Umbilical cord (tissue), 2 donors: ENCODE measurements around the gene IGF2. TPM values are rescaled to one million over a fixed set of nuclear protein-coding genes. Genes with fewer than 3 reads are reported as not detected.

Experiments
- DNase-seq: peaks from one replicate; pipeline ENCODE4 v3.0.0-alpha.2; 2015; ENCODE audit warnings: low spot score
- total RNA-seq: library from RNA; depleted of rRNA; stranded (reverse); fragments of >200 nt; gene quantifications from one replicate; pipeline ENCODE4 v1.2.3, GENCODE V29; 2014; ENCODE audit warnings: low replicate concordance; ENCODE audit not compliant: insufficient read depth

IGF2 gene
- total RNA-seq, 1 donor from 2014 or later = 2,215 TPM

GRCh38 chr11:2154195-2154585 lies 15.0 kb upstream of the IGF2 start:
- no peak for DNase-seq

DNA sequence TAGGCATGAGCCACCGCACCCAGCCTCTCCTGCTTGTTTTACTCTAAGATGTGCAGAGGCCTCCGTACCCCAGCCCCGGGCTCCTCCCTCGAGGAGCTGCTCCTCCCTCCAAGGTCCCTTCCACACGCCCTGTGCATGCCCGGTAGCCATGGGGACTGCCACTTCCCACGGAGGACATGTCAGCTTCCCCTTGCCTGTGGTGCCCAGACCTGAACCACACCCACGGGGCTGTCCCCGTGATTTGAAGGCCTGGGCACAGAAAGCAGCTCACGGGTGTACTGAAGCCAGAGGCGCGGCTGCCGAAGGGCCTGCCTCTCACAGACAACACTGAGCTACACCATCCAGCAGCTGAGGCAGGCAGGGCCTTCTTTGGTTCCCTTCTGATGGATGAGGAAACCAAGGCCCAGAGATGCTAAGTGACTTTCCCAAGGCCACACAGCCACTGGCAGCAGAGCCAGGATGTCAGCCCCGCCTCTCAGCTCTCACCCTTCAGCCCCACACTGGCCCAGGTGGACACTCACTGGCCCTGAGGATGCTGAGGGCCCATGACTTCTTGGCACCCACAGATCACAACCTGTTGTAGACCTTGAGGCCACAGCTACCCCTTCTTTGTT lies 14.5 kb upstream of the IGF2 start:
- no peak for DNase-seq

DNA sequence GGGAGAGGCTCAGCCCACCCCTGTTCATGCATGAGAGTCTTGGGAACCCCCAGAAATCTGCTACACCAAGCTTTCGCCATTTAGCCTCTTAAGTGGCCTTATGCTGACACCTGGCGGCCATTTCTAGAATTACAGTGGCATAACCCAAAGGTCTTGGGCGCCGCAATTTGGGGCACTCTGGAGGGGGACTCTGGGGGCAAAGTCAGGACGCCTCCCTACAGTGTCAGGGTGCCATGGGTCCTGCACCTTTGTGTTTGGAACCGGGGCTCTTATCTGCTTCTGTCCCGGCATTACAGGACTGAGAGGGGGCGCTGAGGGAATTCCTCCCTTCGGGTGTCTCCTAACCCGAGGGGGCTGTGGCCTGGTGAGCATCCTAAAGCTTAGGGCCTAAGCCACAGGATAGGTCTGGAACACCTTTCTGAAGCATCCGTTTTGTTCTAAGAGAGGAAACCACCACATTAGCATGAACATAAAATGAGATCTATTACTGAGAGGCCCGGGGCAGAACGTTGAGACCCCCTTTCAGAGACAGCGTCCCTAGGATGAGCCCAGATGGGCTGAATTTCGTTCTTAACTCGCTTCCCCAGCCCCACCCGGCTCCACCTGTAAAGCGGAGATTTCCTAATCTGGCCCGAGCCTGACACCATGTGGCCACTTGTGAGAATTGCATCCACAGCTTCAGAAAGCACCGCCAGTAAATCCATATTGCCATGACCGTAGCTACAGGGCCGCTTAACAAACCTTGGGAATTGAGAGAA lies 12.5 kb upstream of the IGF2 start:
- DNase-seq = peak; percentile 85

DNA sequence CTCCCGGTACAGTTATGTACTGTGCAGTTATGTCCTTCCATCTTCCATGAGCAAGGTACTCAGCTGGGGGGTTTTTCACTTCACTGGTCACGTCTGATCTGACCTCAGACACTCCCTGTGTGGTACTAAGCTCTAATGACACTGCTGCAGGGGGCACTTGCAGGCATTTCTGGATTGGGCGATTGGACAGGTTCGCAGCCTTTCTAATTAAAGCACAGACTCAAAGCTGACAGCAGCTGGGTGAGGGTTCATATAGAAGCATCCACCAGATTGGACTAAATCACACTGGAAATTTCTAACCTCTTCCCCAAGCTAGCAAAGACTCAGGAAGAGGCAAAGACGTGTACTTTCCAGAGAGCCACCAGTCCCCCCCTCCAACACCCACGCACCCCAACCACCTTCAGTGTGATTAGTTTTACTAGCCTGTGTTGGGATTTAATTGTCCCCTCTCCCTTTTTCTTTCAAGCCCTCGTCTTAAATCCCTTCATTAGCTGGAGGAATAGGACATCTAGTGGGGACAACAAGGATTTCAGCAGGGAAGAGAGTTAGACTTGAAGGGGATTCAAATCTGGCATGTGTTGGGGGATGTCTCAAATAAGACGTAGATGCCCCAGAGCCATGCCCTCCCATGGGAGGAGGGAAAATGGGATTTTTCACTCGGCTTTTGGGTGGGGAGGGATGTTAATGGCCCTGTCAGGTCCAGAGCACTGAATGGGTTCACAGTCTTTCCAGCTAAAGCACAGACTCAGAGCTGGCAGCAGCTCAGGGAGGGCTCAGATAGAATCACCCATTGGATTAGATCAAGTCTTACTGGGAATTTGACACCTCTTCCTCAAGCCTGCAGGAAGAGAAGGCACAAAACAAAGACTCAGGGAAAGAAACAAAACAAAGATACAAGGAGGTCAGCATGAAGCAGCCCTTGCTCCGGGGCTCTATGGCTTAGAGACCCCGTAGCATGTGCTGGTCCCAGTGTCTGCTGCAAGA lies 11.0 kb upstream of the IGF2 start:
- peak; percentile 81 for DNase-seq

GRCh38 chr11:2149460-2149859 lies 10.3 kb upstream of the IGF2 start:
- DNase-seq = no peak

DNA sequence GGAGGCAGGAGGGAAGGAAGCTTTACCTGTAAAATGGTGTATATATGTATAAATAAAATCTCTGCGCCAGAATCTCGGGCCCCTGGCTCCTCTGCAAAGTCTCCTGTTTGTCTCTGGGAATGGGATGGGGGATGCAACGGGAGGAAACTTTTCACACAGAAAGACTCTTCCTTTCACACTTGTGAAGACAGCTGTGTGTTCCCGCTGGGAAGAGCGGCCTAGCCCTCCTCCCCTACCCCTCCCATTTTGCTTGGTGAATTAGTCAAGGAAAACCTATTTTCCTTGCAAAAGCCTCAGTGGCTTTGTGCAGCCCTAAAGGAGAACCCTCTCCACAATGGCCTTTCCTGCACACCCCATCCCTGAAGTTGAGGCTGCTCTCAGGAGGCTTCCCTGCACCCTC lies 9.4 kb upstream of the IGF2 start:
- no peak for DNase-seq

GRCh38 chr11:2147391-2147790 lies 8.2 kb upstream of the IGF2 start:
- DNase-seq = no peak

DNA sequence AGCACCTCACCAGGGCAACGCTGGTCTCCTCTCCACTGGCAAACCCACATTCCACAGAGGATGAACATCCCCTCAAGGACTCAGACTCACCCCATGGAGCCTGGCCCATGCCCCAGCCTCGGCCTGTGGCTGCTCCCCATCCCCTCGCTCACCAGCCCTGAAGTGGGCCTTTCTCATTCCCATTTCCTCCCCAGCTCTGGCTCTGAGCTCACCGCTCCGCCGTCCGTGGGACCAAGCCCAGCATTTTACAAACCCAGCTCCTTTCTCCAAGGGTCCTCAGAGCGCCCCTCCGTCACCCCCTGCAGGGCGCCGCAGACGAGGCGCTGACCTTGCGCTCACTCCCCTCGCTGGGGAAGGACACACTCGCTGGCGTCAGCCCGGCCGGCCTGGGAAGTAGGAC lies 6.9 kb upstream of the IGF2 start:
- no peak for DNase-seq

DNA sequence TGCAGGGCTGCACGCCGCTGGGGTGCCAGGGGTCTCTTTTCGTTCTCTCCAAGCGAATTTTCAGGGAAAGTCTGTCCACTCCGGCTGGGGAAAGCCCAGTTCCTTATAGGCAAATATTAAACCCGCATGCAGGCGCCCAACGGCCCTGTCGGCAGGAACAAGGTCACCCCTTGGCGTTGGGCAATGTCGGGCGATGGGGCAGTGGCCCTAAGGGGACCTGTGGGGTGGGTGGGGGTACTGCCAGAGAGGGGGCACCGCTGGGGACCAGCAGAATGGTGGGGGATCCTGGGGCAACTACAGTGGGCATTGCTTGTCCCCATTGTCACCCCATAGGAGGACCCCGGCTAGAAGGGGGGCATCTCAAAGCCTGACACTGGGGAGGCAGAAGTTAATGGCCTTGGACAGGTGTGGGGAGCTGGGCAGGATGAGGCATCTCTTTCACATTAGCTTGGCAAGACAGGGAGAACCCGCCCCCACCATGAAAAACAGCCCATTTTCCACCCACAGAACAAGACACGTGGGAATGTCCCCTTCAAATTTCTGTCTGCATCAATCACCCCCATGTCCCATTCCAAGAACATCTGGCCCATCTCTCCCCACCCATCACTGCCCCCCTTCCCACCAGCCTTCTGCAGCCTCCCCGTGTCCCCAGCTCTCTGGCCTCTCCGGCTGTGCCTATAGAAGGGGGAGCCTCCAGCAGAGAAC lies 5.5 kb upstream of the IGF2 start:
- DNase-seq = no peak

- no peak for DNase-seq
Observed at GRCh38 chr11:2143799-2144543, 4.8 kb upstream of the IGF2 start.

GRCh38 chr11:2143477-2143798 lies 4.2 kb upstream of the IGF2 start:
- no peak for DNase-seq

GRCh38 chr11:2142762-2143202 lies 3.6 kb upstream of the IGF2 start:
- peak; percentile 62 for DNase-seq

DNA sequence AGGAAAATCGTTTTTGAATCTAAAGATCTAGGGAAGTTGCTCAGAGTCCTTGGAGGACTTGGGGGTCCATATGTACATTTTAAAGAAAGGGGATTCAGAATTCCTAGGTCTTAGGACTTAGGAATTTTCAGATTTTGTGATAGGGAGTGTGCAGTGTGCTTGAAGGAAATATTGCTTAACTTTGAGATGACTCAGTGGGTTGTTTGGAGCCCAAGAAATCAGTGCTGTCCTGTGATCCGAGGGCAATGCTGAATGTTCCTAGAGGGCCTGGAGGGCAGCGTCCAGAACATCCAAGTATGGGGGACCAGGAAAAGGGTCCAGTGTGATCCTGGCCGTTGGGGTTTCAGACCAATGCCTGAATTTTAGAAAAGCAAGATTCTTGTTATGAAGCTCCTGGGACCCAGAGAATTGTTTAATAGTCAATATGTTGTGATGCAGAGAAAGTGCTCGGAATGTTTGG lies 3.1 kb upstream of the IGF2 start:
- peak; percentile 59 for DNase-seq

GRCh38 chr11:2140411-2141400 lies 1.5 kb upstream of the IGF2 start:
- no peak for DNase-seq

GRCh38 chr11:2139621-2140337 lies 590 bp upstream of the IGF2 start:
- DNase-seq = no peak

- DNase-seq = no peak
Observed at GRCh38 chr11:2138431-2139122, 612 bp downstream of the IGF2 start.

DNA sequence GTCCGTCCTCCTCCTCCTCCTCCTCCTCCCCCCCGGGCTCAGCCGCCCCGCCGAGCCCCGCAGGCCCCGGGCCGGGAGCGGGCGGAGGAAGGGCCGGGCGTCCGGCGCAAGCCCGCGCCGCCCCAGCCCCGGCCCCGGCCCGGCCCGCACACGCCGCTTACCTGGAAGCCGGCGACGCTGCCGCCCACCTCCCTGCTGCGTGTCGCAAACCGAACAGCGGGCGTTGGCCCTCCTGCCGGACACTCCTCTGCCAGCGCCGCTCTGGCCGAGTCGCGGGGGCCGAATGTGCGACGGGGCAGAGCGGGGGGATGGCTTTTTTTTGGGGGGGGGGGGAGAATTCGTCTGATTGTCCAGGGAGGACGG lies 1.1 kb downstream of the IGF2 start:
- no peak for DNase-seq
